ENCODE results near the gene CHCHD3. TPM values are rescaled to one million over a fixed set of nuclear protein-coding genes. Genes with fewer than 3 reads are reported as not detected.
A peak's percentile ranks its signal among the peaks of the same experiment; 100 is the strongest.

CHCHD3 gene
- total and polyA plus RNA-seq, 9 of the 15 experiments (the other 6 are each of a cell fraction or from before 2014, with no cell fraction given): 66.2 to 279 (median 204) TPM

DNA sequence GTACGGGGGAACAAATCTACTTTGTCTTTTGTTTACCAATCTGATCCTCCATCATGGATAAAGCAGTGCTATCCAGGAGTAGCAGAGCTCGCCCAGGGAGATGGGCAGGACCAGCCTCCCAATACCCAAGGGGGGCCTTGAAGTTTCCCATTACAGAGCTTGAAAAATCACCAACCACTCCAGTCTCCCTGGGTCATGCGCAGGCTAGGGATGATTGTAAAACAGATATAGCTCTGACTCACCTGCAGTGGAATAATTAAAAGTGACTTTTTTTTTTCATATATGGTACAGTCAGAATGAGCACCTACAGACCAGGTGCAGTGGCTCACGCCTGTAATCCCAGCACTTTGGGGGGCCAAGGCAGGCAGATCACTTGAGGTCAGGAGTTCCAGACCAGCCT, 301.1 kb downstream of the CHCHD3 start (continued):
- TF ChIP-seq ZBTB49 (CRISPR knock-in tag; IDR thresholded peaks at IDR 0.05; ENCODE audit: borderline replicate concordance) (no peak), POLR2G (IDR thresholded peaks at IDR 0.05; ENCODE audit: low read depth, low read length) (peak; percentile 31; the same call in 1 of the 2 replicates), XRCC5 (IDR thresholded peaks at IDR 0.05; ENCODE audit: low read depth, low read length) (no peak)

DNA sequence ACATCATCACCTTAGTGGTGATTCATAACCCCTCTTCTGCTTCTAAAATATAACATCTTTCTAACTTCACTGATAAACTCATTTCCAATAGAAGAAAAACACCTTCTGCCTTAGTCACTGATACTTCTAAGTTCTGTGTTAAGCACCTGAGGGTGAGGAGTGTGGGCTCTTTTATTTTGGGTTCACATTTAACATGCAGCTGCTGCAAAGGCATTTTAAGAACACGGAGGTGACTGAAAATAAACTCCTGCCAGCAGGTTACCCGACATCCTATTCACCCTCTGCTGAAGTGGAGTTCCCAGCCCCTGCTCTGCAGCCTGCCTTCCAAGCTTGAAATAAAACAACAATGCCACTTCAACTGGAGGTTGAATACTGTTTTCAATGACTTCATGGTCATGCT, 302.7 kb downstream of the CHCHD3 start:
- Histone ChIP-seq H3K9me1 (ENCODE audit: control insufficient read depth, insufficient read depth, low read length) (no peaks in the 10 kb centered on the region), H3K27me3 (ENCODE audit: control insufficient read depth in 2 of 2, insufficient read depth in 2 of 2, low read length in 2 of 2) (peaks cover 13 to 15% of the 10 kb centered on the region in 2 experiments; a peak in 4 of 5 replicates), H3K27ac (ENCODE audit: extremely low read depth, low read depth, low read length) (no peak overlapping the region), H3K36me3 (ENCODE audit: control insufficient read depth, insufficient read depth, low read length) (peaks cover 7% of the 10 kb centered on the region; the same call in 1 of the 3 replicates), H3K9ac (ENCODE audit: insufficient read depth in 1 of 2, low read depth in 2 of 2, low read length in 2 of 2) (no peak overlapping the region), H3K4me1 (replicated peaks in 1 of 2; ENCODE audit: control insufficient read depth in 2 of 2, insufficient read depth in 2 of 2, low read length in 2 of 2) (no peaks in the 10 kb centered on the region), H3K9me3 (replicated peaks; ENCODE audit: control insufficient read depth, insufficient read depth, low read depth, low read length) (no peaks in the 10 kb centered on the region), H3K4me3 (no peak overlapping the region), H4K20me1 (replicated peaks; ENCODE audit: control insufficient read depth, insufficient read depth, low read length) (no peaks in the 10 kb centered on the region), H3K79me2 (ENCODE audit: control insufficient read depth, insufficient read depth, low read length) (no peaks in the 10 kb centered on the region), H2AFZ (ENCODE audit: low read depth, low read length) (no peak overlapping the region), H3K4me2 (ENCODE audit: insufficient read depth, low read length) (no peak overlapping the region)
- intact Hi-C loops (cut with micrococcal nuclease) (no loop called here), in situ Hi-C loops (cut with MboI) (no loop called here)
- POLR2A ChIA-PET: no interaction called here
- DNase-seq (ENCODE audit: extremely low read depth in 1 of 4, low spot score in 3 of 4) (no peak), FAIRE-seq (peak; percentile 15), ATAC-seq (no peak)
- BruUV-seq (replicated peaks): no TSS peak
- no peak for TF ChIP-seq CREB3L1 (IDR thresholded peaks at IDR 0.05; ENCODE audit: borderline replicate concordance, low read depth)
- TF ChIP-seq FOXP1 (CRISPR knock-in tag; IDR thresholded peaks at IDR 0.05): 0 out of 2 replicates have a peak, but pooled peaks have one; percentile 9
- CTCF ChIA-PET (ENCODE audit: low intra/inter-chr PET ratio): no interaction called here
- 4% methylated on average over 2 of the region's 2 CpGs for WGBS (ENCODE audit: insufficient coverage, low coverage, missing lambda C conversion rate)

Measured in K562 (cell line).